Fibroblast of lung (primary cell): ENCODE results near the gene PHF2. TPM values are rescaled to one million over a fixed set of nuclear protein-coding genes. Genes with fewer than 3 reads are reported as not detected.

Source experiments
- DNase-seq, 2 donors: peaks; one replicate each; pipeline versions ENCODE4 v3.0.0 to v3.0.0-alpha.2; 2010; ENCODE audit warnings: low read depth in 2 of 2
- H2AFZ ChIP-seq: 2 replicates; pipeline ENCODE4 v1.5.1; 2012; ENCODE audit warnings: low read length, control low read depth, inconsistent platforms
- H3K27ac ChIP-seq: 2 replicates; pipeline ENCODE4 v1.5.1; 2011; ENCODE audit warnings: low read length, control low read depth; ENCODE audit not compliant: insufficient read depth
- H3K27me3 ChIP-seq: 2 replicates; pipeline ENCODE4 v1.5.1; 2011; ENCODE audit warnings: mild to moderate bottlenecking, low read length; ENCODE audit not compliant: control insufficient read depth, insufficient read depth
- H3K36me3 ChIP-seq: 2 replicates; pipeline ENCODE4 v1.5.1; 2011; ENCODE audit warnings: low read length; ENCODE audit not compliant: control insufficient read depth, insufficient read depth
- H3K4me1 ChIP-seq: 2 replicates; pipeline ENCODE4 v1.5.1; 2011; ENCODE audit warnings: low read length; ENCODE audit not compliant: control insufficient read depth, insufficient read depth; ENCODE audit errors: extremely low read depth
- H3K4me2 ChIP-seq: 2 replicates; pipeline ENCODE4 v1.5.1; 2011; ENCODE audit warnings: low read length, control low read depth; ENCODE audit not compliant: insufficient read depth; ENCODE audit errors: extremely low read depth
- H3K4me3 ChIP-seq, 4 experiments: fragments of 200-600 bp in 1 of 4; sonication (generic) in 1 of 4; replicated peaks in 1 of 4; 2 replicates each; pipeline ENCODE4 v1.5.1; 2011 to 2016; ENCODE audit warnings: low read length in 4 of 4, low read depth in 3 of 4, mild to moderate bottlenecking in 3 of 4, control low read depth in 2 of 4, inconsistent platforms in 1 of 4, mixed read lengths in 1 of 4; ENCODE audit not compliant: insufficient read depth in 1 of 4; ENCODE audit errors: control extremely low read depth in 1 of 4
- H3K79me2 ChIP-seq: 2 replicates; pipeline ENCODE4 v1.5.1; 2012; ENCODE audit warnings: mild to moderate bottlenecking, low read length, inconsistent platforms; ENCODE audit not compliant: control insufficient read depth, insufficient read depth
- H3K9ac ChIP-seq: 2 replicates; pipeline ENCODE4 v1.5.1; 2011; ENCODE audit warnings: mild to moderate bottlenecking, low read length, control low read depth; ENCODE audit not compliant: insufficient read depth
- H3K9me3 ChIP-seq: 2 replicates; pipeline ENCODE4 v1.5.1; 2012; ENCODE audit warnings: low read depth, low read length; ENCODE audit not compliant: control insufficient read depth, insufficient read depth
- H4K20me1 ChIP-seq: 2 replicates; pipeline ENCODE4 v1.5.1; 2011; ENCODE audit warnings: low read length; ENCODE audit not compliant: control insufficient read depth, insufficient read depth; ENCODE audit errors: extremely low read depth
- EZH2 ChIP-seq: IDR thresholded peaks from 2 replicates; pipeline ENCODE4 v1.5.1; 2012; ENCODE audit warnings: low read length, control low read depth, mild to moderate bottlenecking; ENCODE audit errors: missing control alignments
- polyA plus RNA-seq, 2 donors: library from polyadenylated mRNA; depleted of rRNA in 1 of 2; stranded (reverse) in 1 of 2; unstranded in 1 of 2; fragments of >200 nt; gene quantifications; 2 replicates each; pipeline ENCODE4 v1.2.1, GENCODE V29; 2011 to 2012; ENCODE audit warnings: missing spikeins in 1 of 2
- total RNA-seq: library from RNA; depleted of rRNA; stranded (reverse); fragments of >200 nt; gene quantifications from 2 replicates; pipeline ENCODE4 v1.2.1, GENCODE V29; 2014
- TF ChIP-seq, protein P1 (sequence below), 2 donors: IDR thresholded peaks in 1 of 2; conservative IDR thresholded peaks in 1 of 2; 1 replicate in 1 of 2; 2 replicates in 1 of 2; pipeline ENCODE4 v1.5.1; 2011 to 2012; ENCODE audit warnings: low read length in 2 of 2, control low read depth in 1 of 2, inconsistent platforms in 1 of 2, low read depth in 1 of 2, mild to moderate bottlenecking in 1 of 2

Gene PHF2
- total and polyA plus RNA-seq, 2 donors (not counting 1 experiment from before 2014, with no cell fraction given) = 9.2 to 13.4 TPM

DNA sequence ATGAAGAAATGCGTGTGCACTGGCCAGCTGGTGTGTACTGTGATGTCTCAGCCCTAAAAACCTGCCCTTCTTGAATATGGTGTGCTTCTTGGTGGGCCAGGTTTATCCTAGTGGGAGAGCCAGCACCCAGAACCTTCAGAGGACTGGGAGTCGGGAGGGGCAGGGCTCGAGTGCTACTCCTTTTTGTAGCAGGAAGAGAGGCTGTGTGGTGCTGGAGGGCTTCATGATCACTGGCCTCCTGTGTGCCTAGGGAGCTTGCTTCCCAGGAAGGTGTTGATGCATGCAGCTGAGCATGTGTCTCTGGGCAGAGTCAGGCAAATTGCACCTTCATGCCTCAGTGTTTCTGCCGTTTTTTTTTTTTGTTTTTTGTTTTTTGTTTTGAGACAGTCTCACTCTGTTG, 20.0 kb downstream of the PHF2 start:
- Histone ChIP-seq H3K27me3 (no peaks in the 10 kb centered on the region), H2AFZ (no peak overlapping the region), H3K27ac (no peak overlapping the region), H3K9ac (no peak overlapping the region), H3K9me3 (no peaks in the 10 kb centered on the region), H3K4me3 (no peak overlapping the region), H3K36me3 (no peaks in the 10 kb centered on the region), H4K20me1 (no peaks in the 10 kb centered on the region), H3K4me2 (no peak overlapping the region), H3K4me1 (no peaks in the 10 kb centered on the region), H3K79me2 (peaks cover 25% of the 10 kb centered on the region)
- TF ChIP-seq, protein P1, sequence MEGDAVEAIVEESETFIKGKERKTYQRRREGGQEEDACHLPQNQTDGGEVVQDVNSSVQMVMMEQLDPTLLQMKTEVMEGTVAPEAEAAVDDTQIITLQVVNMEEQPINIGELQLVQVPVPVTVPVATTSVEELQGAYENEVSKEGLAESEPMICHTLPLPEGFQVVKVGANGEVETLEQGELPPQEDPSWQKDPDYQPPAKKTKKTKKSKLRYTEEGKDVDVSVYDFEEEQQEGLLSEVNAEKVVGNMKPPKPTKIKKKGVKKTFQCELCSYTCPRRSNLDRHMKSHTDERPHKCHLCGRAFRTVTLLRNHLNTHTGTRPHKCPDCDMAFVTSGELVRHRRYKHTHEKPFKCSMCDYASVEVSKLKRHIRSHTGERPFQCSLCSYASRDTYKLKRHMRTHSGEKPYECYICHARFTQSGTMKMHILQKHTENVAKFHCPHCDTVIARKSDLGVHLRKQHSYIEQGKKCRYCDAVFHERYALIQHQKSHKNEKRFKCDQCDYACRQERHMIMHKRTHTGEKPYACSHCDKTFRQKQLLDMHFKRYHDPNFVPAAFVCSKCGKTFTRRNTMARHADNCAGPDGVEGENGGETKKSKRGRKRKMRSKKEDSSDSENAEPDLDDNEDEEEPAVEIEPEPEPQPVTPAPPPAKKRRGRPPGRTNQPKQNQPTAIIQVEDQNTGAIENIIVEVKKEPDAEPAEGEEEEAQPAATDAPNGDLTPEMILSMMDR (conservative IDR thresholded peaks at IDR 0.05 in 1 of 2, IDR thresholded peaks at IDR 0.05 in 1 of 2; ENCODE audit: low read depth in 1 of 2, low read length in 2 of 2) = no peak
- no peak for TF ChIP-seq EZH2
- DNase-seq = no peak

DNA sequence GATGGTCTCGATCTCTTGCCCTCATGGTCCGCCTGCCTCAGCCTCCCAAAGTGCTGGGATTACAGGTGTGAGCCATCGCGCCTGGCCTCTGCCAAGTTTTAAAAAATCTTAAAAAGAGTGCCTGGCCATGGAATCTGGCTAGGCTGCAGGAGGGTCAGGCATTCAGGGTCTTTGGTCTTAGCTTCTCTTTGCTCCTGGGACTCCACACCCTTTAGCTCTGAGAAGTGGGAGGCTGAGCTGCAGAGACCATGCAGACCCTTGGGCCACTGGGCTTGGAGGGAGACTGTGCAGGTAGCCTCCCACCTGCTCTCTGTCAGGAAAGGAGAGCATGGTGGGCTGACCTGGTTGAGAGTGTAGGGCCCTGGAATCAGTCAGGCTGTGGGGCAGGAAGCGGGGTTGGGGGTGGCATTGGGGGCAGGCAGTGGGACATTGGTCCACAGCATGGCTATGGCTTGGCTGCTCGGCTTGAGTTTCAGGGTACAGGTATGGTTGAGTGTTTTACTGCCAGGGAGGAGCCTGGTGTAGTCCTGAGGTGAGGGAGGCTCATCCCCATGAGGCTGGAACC, 20.8 kb downstream of the PHF2 start:
- Histone ChIP-seq H3K79me2 (peaks cover 20% of the 10 kb centered on the region), H3K27ac (no peak overlapping the region), H3K4me2 (no peak overlapping the region), H3K27me3 (no peaks in the 10 kb centered on the region), H4K20me1 (no peaks in the 10 kb centered on the region), H3K36me3 (no peaks in the 10 kb centered on the region), H3K4me3 (no peak overlapping the region), H3K4me1 (no peaks in the 10 kb centered on the region), H2AFZ (no peak overlapping the region), H3K9ac (no peak overlapping the region), H3K9me3 (no peaks in the 10 kb centered on the region)
- no peak for DNase-seq
- TF ChIP-seq, protein P1 (conservative IDR thresholded peaks at IDR 0.05 in 1 of 2, IDR thresholded peaks at IDR 0.05 in 1 of 2; ENCODE audit: low read depth in 1 of 2, low read length in 2 of 2) = no peak
- TF ChIP-seq EZH2 = no peak

DNA sequence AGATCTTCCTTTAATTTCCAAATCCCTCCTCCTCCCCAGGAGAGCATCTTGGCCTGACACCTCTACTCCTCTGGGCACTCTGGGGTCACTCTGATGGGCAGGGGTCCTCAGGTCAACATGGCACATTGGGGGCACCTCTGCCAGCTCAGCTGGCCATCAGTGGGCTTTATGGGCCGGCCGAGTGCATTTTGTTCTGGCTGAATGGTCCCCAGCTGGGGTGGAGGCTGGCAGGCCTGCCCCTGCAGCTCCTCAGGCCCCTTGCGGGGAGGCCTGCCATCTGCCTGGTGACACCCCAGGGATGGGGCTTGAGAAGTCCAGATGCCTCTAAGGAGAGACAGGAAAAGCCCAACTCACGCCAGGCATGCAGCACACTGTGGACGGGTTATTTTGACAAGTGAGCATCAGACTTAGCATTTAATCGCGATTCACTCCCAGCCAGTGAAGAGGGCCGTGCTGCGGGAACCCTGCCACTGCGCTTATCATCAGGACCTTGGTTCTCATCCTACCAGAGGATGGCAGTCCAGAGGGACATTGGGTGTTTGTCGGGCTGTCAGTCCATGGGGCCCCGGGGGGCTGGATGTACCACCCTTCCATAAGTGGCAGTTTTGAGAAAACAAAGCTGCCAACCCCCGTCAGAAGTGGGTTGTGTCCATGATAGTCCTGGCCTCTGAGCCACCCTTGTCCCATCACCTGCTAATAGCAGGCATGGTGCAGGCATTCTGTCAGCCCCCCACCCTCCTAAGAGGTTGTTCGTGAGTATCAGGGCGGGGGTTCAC, 21.7 kb downstream of the PHF2 start:
- no peak overlapping the region for H3K4me2 ChIP-seq
- no peak for DNase-seq
- TF ChIP-seq, protein P1 (conservative IDR thresholded peaks at IDR 0.05 in 1 of 2, IDR thresholded peaks at IDR 0.05 in 1 of 2; ENCODE audit: low read depth in 1 of 2, low read length in 2 of 2) = no peak
- no peak for TF ChIP-seq EZH2
- H3K4me3 ChIP-seq = no peak overlapping the region
- H3K79me2 ChIP-seq = peaks cover 18% of the 10 kb centered on the region
- H3K4me1 ChIP-seq = no peaks in the 10 kb centered on the region
- no peaks in the 10 kb centered on the region for H4K20me1 ChIP-seq
- H3K36me3 ChIP-seq = no peaks in the 10 kb centered on the region
- H3K9ac ChIP-seq = no peak overlapping the region
- no peak overlapping the region for H2AFZ ChIP-seq
- H3K9me3 ChIP-seq = no peaks in the 10 kb centered on the region
- no peak overlapping the region for H3K27ac ChIP-seq
- no peaks in the 10 kb centered on the region for H3K27me3 ChIP-seq
